Activated T-cell treated with anti-CD3 and anti-CD28 coated beads for 4 hours (primary cell): ENCODE measurements around the gene TBC1D14.

Experiments
- DNase-seq: peaks from one replicate; pipeline ENCODE4 v3.0.0-alpha.2; 2020

Gene TBC1D14

GRCh38 chr4:7048642-7049041 is 139.0 kb downstream of the TBC1D14 start:
- no peak for DNase-seq

GRCh38 chr4:7049295-7049694 is 139.7 kb downstream of the TBC1D14 start:
- no peak for DNase-seq

GRCh38 chr4:7049739-7050138 is 140.1 kb downstream of the TBC1D14 start:
- DNase-seq: no peak

GRCh38 chr4:7050481-7051143 is 141.0 kb downstream of the TBC1D14 start:
- no peak for DNase-seq

GRCh38 chr4:7051144-7051495 is 141.5 kb downstream of the TBC1D14 start:
- DNase-seq: no peak

- no peak for DNase-seq
Measured at GRCh38 chr4:7051905-7052304, 142.3 kb downstream of the TBC1D14 start.

GRCh38 chr4:7052313-7052712 is 142.7 kb downstream of the TBC1D14 start:
- DNase-seq: no peak

- no peak for DNase-seq
Measured at GRCh38 chr4:7052923-7053715, 143.5 kb downstream of the TBC1D14 start.

GRCh38 chr4:7054106-7054880 is 144.7 kb downstream of the TBC1D14 start:
- no peak for DNase-seq

- no peak for DNase-seq
Measured at GRCh38 chr4:7055111-7055989, 145.7 kb downstream of the TBC1D14 start.

- DNase-seq: no peak
Measured at GRCh38 chr4:7055990-7056325, 146.3 kb downstream of the TBC1D14 start.

GRCh38 chr4:7058792-7059191 is 149.2 kb downstream of the TBC1D14 start:
- no peak for DNase-seq

- no peak for DNase-seq
Measured at GRCh38 chr4:7059662-7060061, 150.0 kb downstream of the TBC1D14 start.

GRCh38 chr4:7060346-7061150 is 150.9 kb downstream of the TBC1D14 start:
- no peak for DNase-seq

GRCh38 chr4:7061815-7062214 is 152.2 kb downstream of the TBC1D14 start:
- no peak for DNase-seq

GRCh38 chr4:7062816-7063215 is 153.2 kb downstream of the TBC1D14 start:
- no peak for DNase-seq

- DNase-seq: no peak
Measured at GRCh38 chr4:7063362-7063761, 153.7 kb downstream of the TBC1D14 start.

GRCh38 chr4:7066006-7066405 is 156.4 kb downstream of the TBC1D14 start:
- DNase-seq: no peak

- no peak for DNase-seq
Measured at GRCh38 chr4:7066493-7066892, 156.9 kb downstream of the TBC1D14 start.

- DNase-seq: no peak
Measured at GRCh38 chr4:7067126-7067451, 157.5 kb downstream of the TBC1D14 start.

GRCh38 chr4:7067452-7068278 is 158.0 kb downstream of the TBC1D14 start, which contains the start of gene GRPEL1:
TSS of gene GRPEL1 (minus strand) at chr4:7068064. CDS start at chr4:7068032, 32 bp downstream.
- peak; percentile 100 for DNase-seq
